WI38 (cell line): Measurements from ENCODE around the gene IDUA.

Source experiments
- H3K4me3 ChIP-seq: 2 replicates; pipeline ENCODE4 v1.5.1; 2011; ENCODE audit warnings: low read depth, mild to moderate bottlenecking, control low read depth, low read length
- CTCF ChIP-seq: IDR thresholded peaks from 2 replicates; pipeline ENCODE4 v1.5.1; 2012; ENCODE audit warnings: low read depth, mild to moderate bottlenecking, control low read depth, low read length

Gene IDUA

GRCh38 chr4:1015746-1016145 is 28.9 kb downstream of the IDUA start:
- no peak for TF ChIP-seq CTCF
- H3K4me3 ChIP-seq, result no peak overlapping the region

GRCh38 chr4:1017211-1017610 is 30.4 kb downstream of the IDUA start:
- no peak overlapping the region for H3K4me3 ChIP-seq
- TF ChIP-seq CTCF, result no peak

GRCh38 chr4:1017706-1018105 is 30.9 kb downstream of the IDUA start:
- no peak overlapping the region for H3K4me3 ChIP-seq
- no peak for TF ChIP-seq CTCF

- TF ChIP-seq CTCF, result no peak
- H3K4me3 ChIP-seq, result no peak overlapping the region
These were observed 31.5 kb downstream of the IDUA start for GRCh38 chr4:1018147-1019020.

- no peak overlapping the region for H3K4me3 ChIP-seq
- no peak for TF ChIP-seq CTCF
These were observed 32.5 kb downstream of the IDUA start for GRCh38 chr4:1019320-1019719.

GRCh38 chr4:1019729-1020470 is 33.1 kb downstream of the IDUA start:
- TF ChIP-seq CTCF, result no peak
- no peak overlapping the region for H3K4me3 ChIP-seq
